Stomach smooth muscle (tissue), 2 donors: ENCODE results near the gene KLHL24.
A peak's percentile ranks its signal among the peaks of the same experiment; 100 is the strongest.
"Not testable (repeated sequence)": the region's sequence is repeated elsewhere in the genome, so short reads cannot be mapped to it uniquely, and the experiment has no call there.

Source experiments
- H3K27ac ChIP-seq: one replicate; pipeline ENCODE4 v1.7.0; 2013; ENCODE audit warnings: mild to moderate bottlenecking, low read length, inconsistent platforms
- H3K27me3 ChIP-seq, 2 donors: one replicate each; pipeline ENCODE4 v1.7.0; 2013; ENCODE audit warnings: low read length in 2 of 2; ENCODE audit not compliant: insufficient read depth in 2 of 2, control insufficient read depth in 1 of 2
- H3K36me3 ChIP-seq, 2 donors: one replicate each; pipeline ENCODE4 v1.7.0; 2013; ENCODE audit warnings: low read length in 2 of 2; ENCODE audit not compliant: control insufficient read depth in 2 of 2, insufficient read depth in 2 of 2
- H3K4me1 ChIP-seq: one replicate; pipeline ENCODE4 v1.7.0; 2013; ENCODE audit warnings: low read length; ENCODE audit not compliant: control insufficient read depth, insufficient read depth
- H3K4me3 ChIP-seq, 2 donors: one replicate each; pipeline ENCODE4 v1.7.0; 2013; ENCODE audit warnings: low read length in 2 of 2
- H3K9ac ChIP-seq, 2 donors: one replicate each; pipeline ENCODE4 v1.7.0; 2013; ENCODE audit warnings: low read length in 2 of 2, mild to moderate bottlenecking in 1 of 2
- H3K9me3 ChIP-seq, 2 donors: one replicate each; pipeline ENCODE4 v1.7.0; 2013; ENCODE audit warnings: low read length in 2 of 2; ENCODE audit not compliant: control insufficient read depth in 2 of 2
- donor health status: healthy.
- donor health status: Pancreatic carcinoma.

KLHL24 gene

GRCh38 chr3:183618542-183618941, 16.9 kb upstream of the KLHL24 start:
- Histone ChIP-seq H3K27ac (no peak overlapping the region), H3K4me1 (no peaks in the 10 kb centered on the region), H3K9me3 (no peaks in the 10 kb centered on the region), H3K9ac (no peak overlapping the region), H3K36me3 (no peaks in the 10 kb centered on the region), H3K27me3 (no peaks in the 10 kb centered on the region), H3K4me3 (no peak overlapping the region)

- no peak overlapping the region for H3K27ac ChIP-seq
- no peaks in the 10 kb centered on the region for H3K9me3 ChIP-seq
- no peaks in the 10 kb centered on the region for H3K4me1 ChIP-seq
- H3K9ac ChIP-seq: no peak overlapping the region
- H3K4me3 ChIP-seq: no peak overlapping the region
- no peaks in the 10 kb centered on the region for H3K36me3 ChIP-seq
- no peaks in the 10 kb centered on the region for H3K27me3 ChIP-seq
Measured at GRCh38 chr3:183619010-183619409, 16.4 kb upstream of the KLHL24 start.

GRCh38 chr3:183619624-183620251, 15.7 kb upstream of the KLHL24 start:
- Histone ChIP-seq H3K4me1 (no peaks in the 10 kb centered on the region), H3K4me3 (no peak overlapping the region), H3K9me3 (no peaks in the 10 kb centered on the region), H3K27ac (no peak overlapping the region), H3K9ac (no peak overlapping the region), H3K27me3 (no peaks in the 10 kb centered on the region), H3K36me3 (no peaks in the 10 kb centered on the region)

- Histone ChIP-seq H3K27ac (no peak overlapping the region), H3K4me1 (no peaks in the 10 kb centered on the region), H3K4me3 (no peak overlapping the region)
Measured at GRCh38 chr3:183620252-183620628, 15.2 kb upstream of the KLHL24 start.

GRCh38 chr3:183622473-183622872, 12.9 kb upstream of the KLHL24 start:
- not testable (repeated sequence) for H3K4me3 ChIP-seq, H3K27ac ChIP-seq, H3K27me3 ChIP-seq, H3K9ac ChIP-seq, H3K4me1 ChIP-seq, H3K9me3 ChIP-seq, H3K36me3 ChIP-seq

More at GRCh38 chr3:183620252-183620628, 15.2 kb upstream of the KLHL24 start:
- H3K27me3 ChIP-seq: no peaks in the 10 kb centered on the region
- no peaks in the 10 kb centered on the region for H3K36me3 ChIP-seq
- H3K9me3 ChIP-seq: no peaks in the 10 kb centered on the region
- no peak overlapping the region for H3K9ac ChIP-seq

GRCh38 chr3:183626877-183627594, 8.4 kb upstream of the KLHL24 start:
- Histone ChIP-seq H3K9ac (no peak overlapping the region), H3K36me3 (no peaks in the 10 kb centered on the region), H3K9me3 (no peaks in the 10 kb centered on the region), H3K4me3 (no peak overlapping the region), H3K4me1 (no peaks in the 10 kb centered on the region), H3K27me3 (no peaks in the 10 kb centered on the region), H3K27ac (no peak overlapping the region)

GRCh38 chr3:183629546-183630301, 5.7 kb upstream of the KLHL24 start:
- Histone ChIP-seq H3K9me3 (no peaks in the 10 kb centered on the region), H3K36me3 (no peaks in the 10 kb centered on the region), H3K27me3 (no peaks in the 10 kb centered on the region), H3K4me3 (no peak overlapping the region), H3K27ac (no peak overlapping the region), H3K4me1 (peaks cover under 1% of the 10 kb centered on the region), H3K9ac (no peak overlapping the region)

GRCh38 chr3:183631715-183632114, 3.7 kb upstream of the KLHL24 start:
- Histone ChIP-seq H3K9me3 (no peaks in the 10 kb centered on the region), H3K4me3 (no peak overlapping the region), H3K36me3 (no peaks in the 10 kb centered on the region), H3K27ac (no peak overlapping the region), H3K4me1 (peaks cover 5% of the 10 kb centered on the region), H3K27me3 (no peaks in the 10 kb centered on the region), H3K9ac (no peak overlapping the region)

GRCh38 chr3:183632725-183633124, 2.7 kb upstream of the KLHL24 start:
- H3K36me3 ChIP-seq, H3K9ac ChIP-seq, H3K4me3 ChIP-seq, H3K9me3 ChIP-seq, H3K27ac ChIP-seq, H3K27me3 ChIP-seq, H3K4me1 ChIP-seq: not testable (repeated sequence)

- peak overlapping the region; percentile 87 to 92 for H3K9ac ChIP-seq
- H3K27ac ChIP-seq: peak overlapping the region; percentile 96
- no peaks in the 10 kb centered on the region for H3K9me3 ChIP-seq
Measured at GRCh38 chr3:183634707-183635106, 716 bp upstream of the KLHL24 start.

GRCh38 chr3:183635107-183635430, 354 bp upstream of the KLHL24 start:
- Histone ChIP-seq H3K9me3 (no peaks in the 10 kb centered on the region), H3K4me3 (peak overlapping the region; percentile 61 to 92), H3K4me1 (peaks cover 16% of the 10 kb centered on the region), H3K27ac (peak overlapping the region; percentile 96), H3K9ac (peak overlapping the region; percentile 87 to 92), H3K27me3 (no peaks in the 10 kb centered on the region), H3K36me3 (no peaks in the 10 kb centered on the region)

More at GRCh38 chr3:183634707-183635106, 716 bp upstream of the KLHL24 start:
- H3K27me3 ChIP-seq: no peaks in the 10 kb centered on the region
- no peaks in the 10 kb centered on the region for H3K36me3 ChIP-seq
- H3K4me1 ChIP-seq: peaks cover 13% of the 10 kb centered on the region
- H3K4me3 ChIP-seq: peak overlapping the region; percentile 61 to 92
